Neuronal stem cell (in vitro differentiated cells): Measurements from ENCODE around the gene MS4A6A.

Source experiments
- DNase-seq: peaks from one replicate; pipeline ENCODE4 v3.0.0-alpha.2; 2013; ENCODE audit warnings: low spot score
- H2AFZ ChIP-seq: one replicate; pipeline ENCODE4 v1.6.1; 2013; ENCODE audit warnings: mild to moderate bottlenecking, low read length, inconsistent platforms
- H2AK5ac ChIP-seq: 2 replicates; pipeline ENCODE4 v1.6.1; 2013; ENCODE audit warnings: low read depth, mild to moderate bottlenecking, inconsistent platforms, low read length, moderate library complexity, mixed read lengths
- H2BK120ac ChIP-seq: 2 replicates; pipeline ENCODE4 v1.6.1; 2013; ENCODE audit warnings: low read depth, mild to moderate bottlenecking, inconsistent platforms, low read length, moderate library complexity, mixed read lengths
- H2BK12ac ChIP-seq: one replicate; pipeline ENCODE4 v1.6.1; 2013; ENCODE audit warnings: low read length, inconsistent platforms
- H2BK15ac ChIP-seq: 2 replicates; pipeline ENCODE4 v1.6.1; 2013; ENCODE audit warnings: mild to moderate bottlenecking, low read length, inconsistent platforms, mixed read lengths
- H2BK5ac ChIP-seq: one replicate; pipeline ENCODE4 v1.6.1; 2013; ENCODE audit warnings: inconsistent platforms, mild to moderate bottlenecking, low read length, moderate library complexity
- H3K14ac ChIP-seq: one replicate; pipeline ENCODE4 v1.6.1; 2013; ENCODE audit warnings: low read length, inconsistent platforms
- H3K18ac ChIP-seq: 2 replicates; pipeline ENCODE4 v1.6.1; 2013; ENCODE audit warnings: low read length, inconsistent platforms
- H3K23ac ChIP-seq: 2 replicates; pipeline ENCODE4 v1.6.1; 2013; ENCODE audit warnings: low read depth, mild to moderate bottlenecking, mixed read lengths, low read length, inconsistent platforms; ENCODE audit not compliant: poor library complexity
- H3K27ac ChIP-seq: replicated peaks from 3 replicates; pipeline ENCODE4 v1.5.1; 2013; ENCODE audit warnings: low read length, inconsistent platforms
- H3K27me3 ChIP-seq, 3 experiments: 2 replicates each; pipeline ENCODE4 v1.6.1; 2013; ENCODE audit warnings: low read length in 3 of 3, mild to moderate bottlenecking in 2 of 3, inconsistent platforms in 1 of 3, low read depth in 1 of 3, mixed read lengths in 1 of 3, moderate library complexity in 1 of 3; ENCODE audit not compliant: control insufficient read depth in 3 of 3, insufficient read depth in 3 of 3
- H3K36me3 ChIP-seq, 2 donors: replicated peaks in 1 of 2; 2 replicates each; pipeline ENCODE4 v1.6.1; 2013; ENCODE audit warnings: low read length in 2 of 2; ENCODE audit not compliant: control insufficient read depth in 2 of 2, insufficient read depth in 2 of 2
- H3K4ac ChIP-seq: 2 replicates; pipeline ENCODE4 v1.6.1; 2013; ENCODE audit warnings: inconsistent platforms, mild to moderate bottlenecking, low read length, moderate library complexity
- H3K4me1 ChIP-seq, 2 donors: 1 replicate in 1 of 2; 2 replicates in 1 of 2; pipeline ENCODE4 v1.6.1; 2013; ENCODE audit warnings: low read length in 2 of 2, low read depth in 1 of 2; ENCODE audit not compliant: control insufficient read depth in 2 of 2, insufficient read depth in 1 of 2
- H3K4me2 ChIP-seq: one replicate; pipeline ENCODE4 v1.6.1; 2013; ENCODE audit warnings: mild to moderate bottlenecking, low read length, inconsistent platforms; ENCODE audit not compliant: insufficient read depth, poor library complexity, severe bottlenecking
- H3K4me3 ChIP-seq, 2 donors: 2 replicates each; pipeline ENCODE4 v1.5.1; 2013; ENCODE audit warnings: low read length in 2 of 2, mild to moderate bottlenecking in 2 of 2, inconsistent platforms in 1 of 2, moderate library complexity in 1 of 2
- H3K79me1 ChIP-seq: one replicate; pipeline ENCODE4 v1.6.1; 2013; ENCODE audit warnings: low read depth, mild to moderate bottlenecking, inconsistent platforms, low read length, moderate library complexity
- H3K9ac ChIP-seq: one replicate; pipeline ENCODE4 v1.6.1; 2013; ENCODE audit warnings: mild to moderate bottlenecking, low read depth, low read length, inconsistent platforms; ENCODE audit not compliant: poor library complexity
- H3K9me3 ChIP-seq, 2 donors: replicated peaks in 1 of 2; 2 replicates each; pipeline versions ENCODE3 to v1.6.1; 2013; ENCODE audit warnings: low read length in 2 of 2, mild to moderate bottlenecking in 2 of 2, inconsistent platforms in 1 of 2, low read depth in 1 of 2, mixed read lengths in 1 of 2, moderate library complexity in 1 of 2; ENCODE audit not compliant: control insufficient read depth in 2 of 2, insufficient read depth in 1 of 2
- H4K8ac ChIP-seq: one replicate; pipeline ENCODE4 v1.6.1; 2013; ENCODE audit warnings: low read depth, mild to moderate bottlenecking, inconsistent platforms, low read length, moderate library complexity
- H4K91ac ChIP-seq: one replicate; pipeline ENCODE4 v1.6.1; 2013; ENCODE audit warnings: low read length, low read depth, mild to moderate bottlenecking, inconsistent platforms; ENCODE audit not compliant: poor library complexity
- WGBS, 2 donors: extraction: QIAGEN DNeasy Blood & Tissue Kit; methylation state at CpG; one replicate each; pipeline ENCODE4 v1.1.7; 2013; ENCODE audit warnings: missing lambda C conversion rate in 2 of 2, mixed read lengths in 1 of 2; ENCODE audit not compliant: insufficient read length in 2 of 2, insufficient replicate concordance in 1 of 2; ENCODE audit errors: extremely low coverage in 2 of 2; 5-methylcytosine and 5-hydroxymethylcytosine counted together

Gene MS4A6A

GRCh38 chr11:60221181-60221580 lies 38.3 kb upstream of the MS4A6A start:
- H3K36me3 ChIP-seq = no peaks in the 10 kb centered on the region
- no peak overlapping the region for H2AK5ac ChIP-seq
- DNase-seq = no peak
- no peak overlapping the region for H3K9ac ChIP-seq
- peak overlapping the region; percentile 71 for H3K14ac ChIP-seq
- H3K4me2 ChIP-seq = no peak overlapping the region
- H3K27me3 ChIP-seq = no peaks in the 10 kb centered on the region
- no peak overlapping the region for H2BK12ac ChIP-seq
- H3K79me1 ChIP-seq = no peaks in the 10 kb centered on the region
- no peak overlapping the region for H3K27ac ChIP-seq
- H2AFZ ChIP-seq = no peak overlapping the region
- no peak overlapping the region for H3K18ac ChIP-seq
- H3K4me3 ChIP-seq = no peak overlapping the region
- H4K91ac ChIP-seq = no peak overlapping the region
- no CpG with 5 or more reads among the region's 3 CpGs for WGBS, 2 donors
- H2BK15ac ChIP-seq = no peak overlapping the region
- no peak overlapping the region for H4K8ac ChIP-seq
- H3K9me3 ChIP-seq = no peaks in the 10 kb centered on the region
- no peak overlapping the region for H3K4ac ChIP-seq
- no peak overlapping the region for H2BK120ac ChIP-seq
- H3K23ac ChIP-seq = no peak overlapping the region
- H3K4me1 ChIP-seq = no peaks in the 10 kb centered on the region
- H2BK5ac ChIP-seq = no peak overlapping the region

- H3K4me1 ChIP-seq = no peaks in the 10 kb centered on the region
Observed at GRCh38 chr11:60214386-60214785, 31.5 kb upstream of the MS4A6A start.

GRCh38 chr11:60211206-60211605 lies 28.3 kb upstream of the MS4A6A start:
- no peak overlapping the region for H3K18ac ChIP-seq
- H3K4me3 ChIP-seq = no peak overlapping the region
- no CpG with 5 or more reads among the region's 4 CpGs for WGBS, 2 donors
- H2BK120ac ChIP-seq = no peak overlapping the region
- no peak overlapping the region for H3K27ac ChIP-seq
- peaks cover 1 to 8% of the 10 kb centered on the region in 2 donors for H3K4me1 ChIP-seq
- no peak overlapping the region for H2AK5ac ChIP-seq
- H3K14ac ChIP-seq = no peak overlapping the region
- H3K23ac ChIP-seq = no peak overlapping the region
- no peak overlapping the region for H2AFZ ChIP-seq
- DNase-seq = no peak
- no peaks in the 10 kb centered on the region for H3K9me3 ChIP-seq
- no peaks in the 10 kb centered on the region for H3K79me1 ChIP-seq
- no peak overlapping the region for H4K8ac ChIP-seq
- H2BK15ac ChIP-seq = no peak overlapping the region
- H3K4me2 ChIP-seq = no peak overlapping the region
- no peak overlapping the region for H4K91ac ChIP-seq
- H3K4ac ChIP-seq = no peak overlapping the region
- no peaks in the 10 kb centered on the region for H3K27me3 ChIP-seq
- H3K36me3 ChIP-seq = no peaks in the 10 kb centered on the region
- H2BK5ac ChIP-seq = no peak overlapping the region
- no peak overlapping the region for H2BK12ac ChIP-seq
- H3K9ac ChIP-seq = no peak overlapping the region

More at GRCh38 chr11:60214386-60214785, 31.5 kb upstream of the MS4A6A start:
- no CpG with 5 or more reads among the region's 1 CpG for WGBS, 2 donors
- H2BK5ac ChIP-seq = no peak overlapping the region
- H3K4me2 ChIP-seq = no peak overlapping the region
- no peak overlapping the region for H2BK15ac ChIP-seq
- no peaks in the 10 kb centered on the region for H3K27me3 ChIP-seq
- no peaks in the 10 kb centered on the region for H3K79me1 ChIP-seq
- H3K9ac ChIP-seq = no peak overlapping the region
- no peak overlapping the region for H3K4me3 ChIP-seq
- no peak overlapping the region for H3K14ac ChIP-seq
- H4K8ac ChIP-seq = no peak overlapping the region
- H2AFZ ChIP-seq = no peak overlapping the region
- H3K27ac ChIP-seq = no peak overlapping the region
- H3K9me3 ChIP-seq = no peaks in the 10 kb centered on the region
- no peak overlapping the region for H3K4ac ChIP-seq
- H4K91ac ChIP-seq = no peak overlapping the region
- H2BK12ac ChIP-seq = no peak overlapping the region
- H3K18ac ChIP-seq = no peak overlapping the region
- no peak overlapping the region for H2BK120ac ChIP-seq
- DNase-seq = no peak
- no peak overlapping the region for H3K23ac ChIP-seq
- H3K36me3 ChIP-seq = no peaks in the 10 kb centered on the region
- no peak overlapping the region for H2AK5ac ChIP-seq

- Histone ChIP-seq H3K23ac (no peak overlapping the region), H3K9me3 (no peaks in the 10 kb centered on the region), H3K18ac (no peak overlapping the region), H4K8ac (no peak overlapping the region), H3K14ac (no peak overlapping the region), H2BK5ac (no peak overlapping the region), H3K79me1 (no peaks in the 10 kb centered on the region), H2BK120ac (no peak overlapping the region), H2BK15ac (no peak overlapping the region), H3K36me3 (no peaks in the 10 kb centered on the region), H3K4ac (no peak overlapping the region), H3K27ac (no peak overlapping the region), H3K9ac (no peak overlapping the region), H3K27me3 (no peaks in the 10 kb centered on the region), H3K4me2 (no peak overlapping the region), H3K4me3 (no peak overlapping the region), H2BK12ac (no peak overlapping the region), H3K4me1 (peaks cover 1 to 8% of the 10 kb centered on the region in 2 donors), H2AFZ (no peak overlapping the region), H2AK5ac (no peak overlapping the region), H4K91ac (no peak overlapping the region)
- DNase-seq = no peak
- no CpG with 5 or more reads among the region's 3 CpGs for WGBS, 2 donors
Observed at GRCh38 chr11:60209977-60210376, 27.1 kb upstream of the MS4A6A start.
